ENCODE data around the gene MAPK8. TPM values are rescaled to one million over a fixed set of nuclear protein-coding genes. Genes with fewer than 3 reads are reported as not detected.

MAPK8 gene
- total RNA-seq, 1 experiment from 2014 or later, result 52.9 TPM

- peaks cover 14% of the 10 kb centered on the region for H3K9me3 Mint-ChIP-seq
- ChIA-PET CTCF (no interaction called here), POLR2A (no interaction called here)
- H3K27ac Mint-ChIP-seq, result no peak overlapping the region
- no peaks in the 10 kb centered on the region; the same call in 1 of the 2 replicates for H3K27me3 Mint-ChIP-seq (ENCODE audit: low read depth)
- peaks cover 15% of the 10 kb centered on the region for H3K36me3 Mint-ChIP-seq
- H3K4me3 Mint-ChIP-seq, result no peak overlapping the region
- H3K4me1 Mint-ChIP-seq, result peaks cover 52% of the 10 kb centered on the region
- no peak for ATAC-seq
- TF ChIP-seq IRF1 (CRISPR knock-in tag; IDR thresholded peaks at IDR 0.05) (no peak), ZNF671 (CRISPR knock-in tag; IDR thresholded peaks at IDR 0.05) (no peak), EMX1 (CRISPR knock-in tag; IDR thresholded peaks at IDR 0.05) (no peak), ETV6 (CRISPR knock-in tag; IDR thresholded peaks at IDR 0.05) (no peak), ZNF138 (CRISPR knock-in tag; conservative IDR thresholded peaks at IDR 0.05) (no peak), SP1 (CRISPR knock-in tag; conservative IDR thresholded peaks at IDR 0.05) (no peak), ATF1 (CRISPR knock-in tag; IDR thresholded peaks at IDR 0.05) (no peak), ZNF532 (CRISPR knock-in tag; IDR thresholded peaks at IDR 0.05; ENCODE audit: borderline replicate concordance) (no peak), NFATC4 (CRISPR knock-in tag; IDR thresholded peaks at IDR 0.05) (no peak)
- TF ChIP-seq, protein P1, sequence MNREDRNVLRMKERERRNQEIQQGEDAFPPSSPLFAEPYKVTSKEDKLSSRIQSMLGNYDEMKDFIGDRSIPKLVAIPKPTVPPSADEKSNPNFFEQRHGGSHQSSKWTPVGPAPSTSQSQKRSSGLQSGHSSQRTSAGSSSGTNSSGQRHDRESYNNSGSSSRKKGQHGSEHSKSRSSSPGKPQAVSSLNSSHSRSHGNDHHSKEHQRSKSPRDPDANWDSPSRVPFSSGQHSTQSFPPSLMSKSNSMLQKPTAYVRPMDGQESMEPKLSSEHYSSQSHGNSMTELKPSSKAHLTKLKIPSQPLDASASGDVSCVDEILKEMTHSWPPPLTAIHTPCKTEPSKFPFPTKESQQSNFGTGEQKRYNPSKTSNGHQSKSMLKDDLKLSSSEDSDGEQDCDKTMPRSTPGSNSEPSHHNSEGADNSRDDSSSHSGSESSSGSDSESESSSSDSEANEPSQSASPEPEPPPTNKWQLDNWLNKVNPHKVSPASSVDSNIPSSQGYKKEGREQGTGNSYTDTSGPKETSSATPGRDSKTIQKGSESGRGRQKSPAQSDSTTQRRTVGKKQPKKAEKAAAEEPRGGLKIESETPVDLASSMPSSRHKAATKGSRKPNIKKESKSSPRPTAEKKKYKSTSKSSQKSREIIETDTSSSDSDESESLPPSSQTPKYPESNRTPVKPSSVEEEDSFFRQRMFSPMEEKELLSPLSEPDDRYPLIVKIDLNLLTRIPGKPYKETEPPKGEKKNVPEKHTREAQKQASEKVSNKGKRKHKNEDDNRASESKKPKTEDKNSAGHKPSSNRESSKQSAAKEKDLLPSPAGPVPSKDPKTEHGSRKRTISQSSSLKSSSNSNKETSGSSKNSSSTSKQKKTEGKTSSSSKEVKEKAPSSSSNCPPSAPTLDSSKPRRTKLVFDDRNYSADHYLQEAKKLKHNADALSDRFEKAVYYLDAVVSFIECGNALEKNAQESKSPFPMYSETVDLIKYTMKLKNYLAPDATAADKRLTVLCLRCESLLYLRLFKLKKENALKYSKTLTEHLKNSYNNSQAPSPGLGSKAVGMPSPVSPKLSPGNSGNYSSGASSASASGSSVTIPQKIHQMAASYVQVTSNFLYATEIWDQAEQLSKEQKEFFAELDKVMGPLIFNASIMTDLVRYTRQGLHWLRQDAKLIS (CRISPR knock-in tag; IDR thresholded peaks at IDR 0.05; ENCODE audit: borderline replicate concordance), result no peak
- TF ChIP-seq, protein P2, sequence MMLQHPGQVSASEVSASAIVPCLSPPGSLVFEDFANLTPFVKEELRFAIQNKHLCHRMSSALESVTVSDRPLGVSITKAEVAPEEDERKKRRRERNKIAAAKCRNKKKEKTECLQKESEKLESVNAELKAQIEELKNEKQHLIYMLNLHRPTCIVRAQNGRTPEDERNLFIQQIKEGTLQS (CRISPR knock-in tag; conservative IDR thresholded peaks at IDR 0.05), result no peak
- no peak for DNase-seq (ENCODE audit: low spot score)
These were observed 167.2 kb downstream of the MAPK8 start for GRCh38 chr10:48473704-48474103.

DNA sequence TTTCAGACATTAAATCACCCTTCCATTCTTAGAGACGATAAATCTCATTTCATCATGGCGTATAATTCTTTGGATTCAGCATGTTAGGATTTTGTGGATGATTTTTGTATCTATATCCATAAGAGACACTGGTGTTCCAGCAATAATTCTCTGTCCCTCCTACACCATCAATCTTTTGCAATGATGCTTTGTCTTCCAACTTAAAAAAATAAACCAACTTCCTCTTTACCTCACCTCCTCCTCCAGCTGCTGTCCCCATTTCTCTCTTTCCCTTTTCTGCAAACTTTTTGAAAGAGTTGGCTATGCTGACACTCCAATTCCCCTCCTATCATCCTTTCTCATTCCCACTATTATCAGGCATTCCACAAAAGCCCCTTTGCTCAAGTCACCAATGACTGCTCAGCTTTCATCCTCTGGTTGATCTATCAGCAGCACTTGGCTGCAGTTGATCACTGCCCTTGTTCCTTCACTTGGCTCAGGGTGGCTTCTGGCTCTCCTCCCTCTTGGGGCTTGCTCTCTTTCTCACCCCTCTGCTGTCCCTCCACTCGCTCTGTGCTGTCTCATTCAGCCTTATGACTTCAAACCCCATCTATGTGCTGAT is 168.4 kb downstream of the MAPK8 start:
- peak overlapping the region; percentile 22; the same call in 1 of the 2 replicates for H3K27ac Mint-ChIP-seq
- TF ChIP-seq NFATC4 (CRISPR knock-in tag; IDR thresholded peaks at IDR 0.05), result no peak
- no peak for TF ChIP-seq FOXK1 (CRISPR knock-in tag; IDR thresholded peaks at IDR 0.05)
- TF ChIP-seq ZNF219 (CRISPR knock-in tag; IDR thresholded peaks at IDR 0.05; ENCODE audit: borderline replicate concordance), result no peak
- no peak for TF ChIP-seq MYBL2 (CRISPR knock-in tag; IDR thresholded peaks at IDR 0.05)
- TF ChIP-seq, protein P3, sequence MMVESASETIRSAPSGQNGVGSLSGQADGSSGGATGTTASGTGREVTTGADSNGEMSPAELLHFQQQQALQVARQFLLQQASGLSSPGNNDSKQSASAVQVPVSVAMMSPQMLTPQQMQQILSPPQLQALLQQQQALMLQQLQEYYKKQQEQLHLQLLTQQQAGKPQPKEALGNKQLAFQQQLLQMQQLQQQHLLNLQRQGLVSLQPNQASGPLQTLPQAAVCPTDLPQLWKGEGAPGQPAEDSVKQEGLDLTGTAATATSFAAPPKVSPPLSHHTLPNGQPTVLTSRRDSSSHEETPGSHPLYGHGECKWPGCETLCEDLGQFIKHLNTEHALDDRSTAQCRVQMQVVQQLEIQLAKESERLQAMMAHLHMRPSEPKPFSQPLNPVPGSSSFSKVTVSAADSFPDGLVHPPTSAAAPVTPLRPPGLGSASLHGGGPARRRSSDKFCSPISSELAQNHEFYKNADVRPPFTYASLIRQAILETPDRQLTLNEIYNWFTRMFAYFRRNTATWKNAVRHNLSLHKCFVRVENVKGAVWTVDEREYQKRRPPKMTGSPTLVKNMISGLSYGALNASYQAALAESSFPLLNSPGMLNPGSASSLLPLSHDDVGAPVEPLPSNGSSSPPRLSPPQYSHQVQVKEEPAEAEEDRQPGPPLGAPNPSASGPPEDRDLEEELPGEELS (CRISPR knock-in tag; IDR thresholded peaks at IDR 0.05), result no peak
- TF ChIP-seq, protein P1 (CRISPR knock-in tag; IDR thresholded peaks at IDR 0.05; ENCODE audit: borderline replicate concordance), result no peak
- no peak for TF ChIP-seq CREB1 (CRISPR knock-in tag; IDR thresholded peaks at IDR 0.05)
- TF ChIP-seq MXD4 (CRISPR knock-in tag; IDR thresholded peaks at IDR 0.05; ENCODE audit: borderline replicate concordance), result no peak
- TF ChIP-seq ETV6 (CRISPR knock-in tag; IDR thresholded peaks at IDR 0.05), result no peak
- TF ChIP-seq, protein P4, sequence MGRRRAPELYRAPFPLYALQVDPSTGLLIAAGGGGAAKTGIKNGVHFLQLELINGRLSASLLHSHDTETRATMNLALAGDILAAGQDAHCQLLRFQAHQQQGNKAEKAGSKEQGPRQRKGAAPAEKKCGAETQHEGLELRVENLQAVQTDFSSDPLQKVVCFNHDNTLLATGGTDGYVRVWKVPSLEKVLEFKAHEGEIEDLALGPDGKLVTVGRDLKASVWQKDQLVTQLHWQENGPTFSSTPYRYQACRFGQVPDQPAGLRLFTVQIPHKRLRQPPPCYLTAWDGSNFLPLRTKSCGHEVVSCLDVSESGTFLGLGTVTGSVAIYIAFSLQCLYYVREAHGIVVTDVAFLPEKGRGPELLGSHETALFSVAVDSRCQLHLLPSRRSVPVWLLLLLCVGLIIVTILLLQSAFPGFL (CRISPR knock-in tag; IDR thresholded peaks at IDR 0.05; ENCODE audit: borderline replicate concordance), result no peak

More for the DNA sequence above, 168.4 kb downstream of the MAPK8 start:
- H3K4me3 Mint-ChIP-seq, result no peak overlapping the region
- H3K4me1 Mint-ChIP-seq, result peaks cover 50% of the 10 kb centered on the region
- peaks cover 15% of the 10 kb centered on the region for H3K36me3 Mint-ChIP-seq
- CTCF ChIA-PET, result no interaction called here
- no peaks in the 10 kb centered on the region; the same call in 1 of the 2 replicates for H3K27me3 Mint-ChIP-seq (ENCODE audit: low read depth)
- no peak for DNase-seq (ENCODE audit: low spot score)
- H3K9me3 Mint-ChIP-seq, result peaks cover 14% of the 10 kb centered on the region
- POLR2A ChIA-PET, result no interaction called here
- ATAC-seq, result no peak
